Stimulated activated effector memory CD8-positive, alpha-beta T cell treated with anti-CD3 and anti-CD28 coated beads, Interleukin-12 subunit alpha, Interleukin-12 subunit beta, amount 100 ng/mL, for 72 hours (primary cell): Measurements from ENCODE around the gene TVP23A.
A peak's percentile ranks its signal among the peaks of the same experiment; 100 is the strongest.

Experiments used
- ATAC-seq: fragments of 150-1000 bp; cut with Tn5 transposase; 2 replicates; pipeline ENCODE4 v1.10.0; 2021
- DNase-seq, 2 donors: peaks; one replicate each; pipeline ENCODE4 v3.0.0; 2021 to 2022; ENCODE audit warnings: low spot score in 2 of 2
- H3K27ac Mint-ChIP-seq: one replicate; pipeline ENCODE4 v1.8.0; 2022; ENCODE audit warnings: mild to moderate bottlenecking, mixed read lengths
- H3K36me3 Mint-ChIP-seq: one replicate; pipeline ENCODE4 v1.8.0; 2022; ENCODE audit warnings: mild to moderate bottlenecking, mixed read lengths
- H3K4me1 Mint-ChIP-seq: one replicate; pipeline ENCODE4 v1.8.0; 2022; ENCODE audit warnings: mixed read lengths
- H3K4me3 Mint-ChIP-seq: one replicate; pipeline ENCODE4 v1.8.0; 2022; ENCODE audit warnings: mild to moderate bottlenecking, mixed read lengths
- H3K9me3 Mint-ChIP-seq: one replicate; pipeline ENCODE4 v1.8.0; 2022; ENCODE audit warnings: mixed read lengths

TVP23A gene

DNA sequence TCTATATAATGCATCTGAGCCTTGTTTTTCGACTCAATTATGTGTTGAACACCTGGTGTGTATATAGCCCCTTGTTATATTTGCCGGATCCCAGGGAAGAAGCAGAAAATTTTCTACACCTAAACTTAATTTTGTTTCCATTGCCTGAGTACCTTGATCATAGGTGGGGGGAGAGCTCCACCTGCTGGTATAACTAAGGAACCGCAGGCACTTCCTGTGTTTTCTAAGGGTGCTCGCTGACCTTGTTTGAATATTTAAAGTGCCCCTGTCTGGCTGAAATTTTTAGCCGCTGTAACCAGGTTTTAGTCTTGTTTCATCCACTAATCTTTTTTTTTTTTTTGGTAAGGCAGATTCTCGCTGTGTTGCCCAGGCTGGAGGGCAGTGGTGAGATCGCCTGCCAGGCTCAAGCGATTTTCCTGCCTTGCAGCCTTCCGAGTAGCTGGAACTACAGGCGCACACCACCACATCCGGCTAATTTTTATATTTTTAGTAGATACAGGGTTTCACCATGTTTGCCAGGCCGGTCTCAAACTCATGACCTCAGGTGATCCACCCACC, 81.4 kb downstream of the TVP23A start:
- Mint-ChIP-seq H3K36me3 (no peaks in the 10 kb centered on the region), H3K9me3 (peaks cover 3% of the 10 kb centered on the region), H3K4me1 (peaks cover 30% of the 10 kb centered on the region), H3K27ac (no peak overlapping the region), H3K4me3 (peak overlapping the region; percentile 47)
- ATAC-seq (peak; percentile 61), DNase-seq (peak; percentile 50 to 80)

DNA sequence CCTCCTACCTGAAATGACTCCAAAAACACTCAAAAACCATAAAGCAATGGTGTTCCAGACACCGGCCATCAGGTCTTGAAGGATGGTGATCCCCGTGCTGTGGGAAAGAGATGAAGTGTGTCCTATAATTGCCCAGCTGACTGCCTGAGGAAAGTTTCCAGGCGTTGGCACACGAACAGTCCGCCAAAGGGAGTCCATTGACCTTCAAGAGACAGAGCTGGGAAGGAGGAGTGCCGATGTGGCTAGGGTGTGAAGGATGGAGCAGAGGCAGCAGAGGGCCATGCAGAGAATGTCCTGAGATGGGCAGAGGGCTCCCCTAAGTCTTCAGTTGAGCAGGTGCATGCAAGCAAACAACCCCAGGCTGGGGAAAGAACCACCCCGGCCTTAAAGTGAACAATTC, 86.8 kb downstream of the TVP23A start:
- Mint-ChIP-seq H3K36me3 (no peaks in the 10 kb centered on the region), H3K27ac (no peak overlapping the region), H3K4me1 (no peaks in the 10 kb centered on the region), H3K4me3 (no peak overlapping the region), H3K9me3 (peaks cover 3% of the 10 kb centered on the region)
- ATAC-seq (no peak), DNase-seq (peak in 1 of 2 donors; percentile 40)

DNA sequence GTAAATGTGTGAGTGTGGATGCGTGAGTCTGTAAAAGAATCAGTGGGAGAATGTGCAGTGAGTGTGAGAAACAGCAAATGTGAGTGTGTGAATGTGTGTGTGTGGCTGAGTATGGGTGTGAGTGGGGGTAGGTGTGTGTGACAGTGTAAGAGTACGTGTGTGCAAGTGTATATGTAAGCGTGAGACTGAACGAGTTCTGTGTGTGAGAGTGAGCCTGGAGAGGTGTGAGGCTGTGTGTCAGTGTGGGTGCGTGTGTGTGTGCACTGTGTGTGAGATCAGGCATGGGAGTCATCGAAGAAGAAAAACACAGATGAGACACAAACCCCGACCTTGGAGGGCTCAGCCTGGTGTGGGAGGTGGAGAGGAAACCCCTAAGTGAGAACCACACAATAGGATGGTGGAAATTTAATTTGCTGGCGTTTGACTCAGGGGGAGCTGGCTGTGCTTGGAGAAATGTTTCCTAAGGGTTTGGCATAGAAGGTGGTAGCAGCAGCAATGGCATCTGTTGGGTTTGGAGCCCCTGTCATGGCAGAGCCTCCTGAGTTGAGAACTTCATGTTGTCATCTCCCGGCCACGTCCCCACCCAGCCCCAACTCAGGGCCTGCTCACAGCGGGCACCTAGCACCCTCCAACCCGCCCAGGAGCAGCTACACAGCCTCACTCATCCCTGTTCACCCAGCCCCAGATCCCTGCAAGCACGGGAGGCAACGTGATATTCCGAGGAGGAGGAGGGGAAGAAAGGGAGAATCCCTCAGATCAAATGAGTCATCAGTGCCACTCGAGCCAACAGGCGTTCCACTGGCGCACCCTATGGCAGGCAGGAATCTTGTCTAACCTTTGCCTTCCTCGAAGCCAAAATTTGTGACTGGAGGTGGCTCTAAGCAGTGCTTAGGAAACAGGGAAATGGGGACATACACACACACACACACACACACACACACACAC, 89.2 kb downstream of the TVP23A start:
- Mint-ChIP-seq H3K4me1 (no peaks in the 10 kb centered on the region), H3K4me3 (no peak overlapping the region), H3K9me3 (peaks cover 3% of the 10 kb centered on the region), H3K36me3 (no peaks in the 10 kb centered on the region), H3K27ac (no peak overlapping the region)
- DNase-seq (peak in 1 of 2 donors; percentile 45), ATAC-seq (peak; percentile 45)

DNA sequence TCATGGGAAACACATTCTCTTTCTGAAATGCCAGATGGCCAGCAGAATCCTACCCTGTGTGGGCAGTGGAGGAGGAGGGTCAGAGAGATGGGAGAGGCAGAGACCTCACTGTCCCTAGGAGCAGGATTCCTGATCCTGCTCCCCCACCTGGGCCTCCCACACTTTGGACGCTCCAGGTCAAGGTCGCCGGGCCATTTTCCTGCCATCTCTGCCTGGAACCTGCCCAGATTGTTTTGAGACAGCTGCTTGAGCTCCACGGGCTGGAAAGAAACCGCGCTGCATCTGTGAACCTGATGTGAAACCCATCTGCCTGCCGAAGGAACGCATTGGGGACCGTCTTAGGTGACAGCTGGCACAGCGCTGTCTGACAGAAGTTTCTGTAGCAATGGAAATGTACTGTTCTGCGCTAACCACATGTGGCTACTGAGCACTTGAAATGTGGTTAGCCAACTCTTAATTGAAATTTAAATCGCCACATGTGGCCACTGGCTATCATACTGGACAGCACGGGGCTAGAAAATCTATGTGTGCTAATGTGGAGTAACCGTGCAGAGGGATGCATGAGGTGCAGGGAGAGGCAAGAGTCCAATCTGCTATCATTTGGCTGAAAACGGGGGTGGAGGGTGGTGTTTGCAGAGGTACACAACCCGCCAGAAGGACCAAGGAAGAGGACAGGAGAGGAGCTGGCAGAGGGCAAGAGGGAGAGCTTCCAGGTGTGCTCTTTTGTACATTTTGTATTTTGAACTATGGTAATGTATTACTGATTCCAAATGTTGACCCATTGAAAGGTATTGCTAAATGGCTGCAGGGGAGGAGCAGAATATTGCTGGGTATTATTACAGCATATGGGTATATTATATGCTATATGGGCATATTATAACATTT, 90.3 kb downstream of the TVP23A start:
- no peaks in the 10 kb centered on the region for H3K4me1 Mint-ChIP-seq

More for the DNA sequence above, 90.3 kb downstream of the TVP23A start:
- ATAC-seq, result no peak
- Mint-ChIP-seq H3K4me3 (no peak overlapping the region), H3K9me3 (peaks cover under 1% of the 10 kb centered on the region), H3K27ac (no peak overlapping the region), H3K36me3 (no peaks in the 10 kb centered on the region)
- DNase-seq, result no peak
